B cell (primary cell): ENCODE measurements around the gene AFF3. TPM values are rescaled to one million over a fixed set of nuclear protein-coding genes. Genes with fewer than 3 reads are reported as not detected.

Source experiments
- ATAC-seq: fragments of 200-7000 bp; cut with Tn5 transposase; one replicate; pipeline ENCODE4 v1.10.0; 2021; ENCODE audit warnings: low read depth, mild to moderate bottlenecking, moderate number of reproducible peaks, moderate library complexity
- CTCF ChIA-PET: fragments of 350-600 bp; sonication (Branson Sonifier 250); formaldehyde crosslinking; loops from one replicate; lab custom pipeline; 2021; ENCODE audit warnings: antibody characterized with exemption, inconsistent platforms; lab: Charles Lee
- POLR2A ChIA-PET: fragments of 350-600 bp; sonication (Branson Sonifier 250); formaldehyde crosslinking; loops from one replicate; lab custom pipeline; 2021; ENCODE audit warnings: antibody characterized with exemption; lab: Charles Lee
- DNase-seq: peaks from one replicate; pipeline ENCODE4 v3.0.0; 2013
- H2AFZ ChIP-seq: 2 replicates; pipeline ENCODE4 v1.6.1; 2012; ENCODE audit warnings: mild to moderate bottlenecking, low read depth, low read length; ENCODE audit not compliant: insufficient read depth, poor library complexity, severe bottlenecking
- H3K27ac ChIP-seq, 2 donors: 1 replicate in 1 of 2; 2 replicates in 1 of 2; pipeline ENCODE4 v1.5.1; 2012 to 2013; ENCODE audit warnings: low read length in 2 of 2, mild to moderate bottlenecking in 2 of 2, moderate library complexity in 1 of 2
- H3K27me3 ChIP-seq, 4 experiments: fragments of 200-600 bp in 1 of 4; sonication (generic) in 1 of 4; replicated peaks in 1 of 4; 1 replicate in 2 of 4; 2 replicates in 2 of 4; pipeline versions ENCODE4 v1.6.1 to v1.7.0; 2013 to 2016; ENCODE audit warnings: low read length in 3 of 4, mild to moderate bottlenecking in 2 of 4, mixed read lengths in 1 of 4, moderate library complexity in 1 of 4; ENCODE audit not compliant: insufficient read depth in 4 of 4, control insufficient read depth in 3 of 4; ENCODE audit errors: control extremely low read depth in 1 of 4
- H3K36me3 ChIP-seq, 2 experiments: replicated peaks in 1 of 2; 1 replicate in 1 of 2; 2 replicates in 1 of 2; pipeline versions ENCODE4 v1.6.1 to v1.7.1; 2013; ENCODE audit warnings: low read length in 1 of 2; ENCODE audit not compliant: insufficient read depth in 2 of 2, control insufficient read depth in 1 of 2; ENCODE audit errors: control extremely low read depth in 1 of 2, extremely low read depth in 1 of 2
- H3K4me1 ChIP-seq, 2 donors: fragments of 200-600 bp in 1 of 2; sonication (generic) in 1 of 2; 1 replicate in 1 of 2; 2 replicates in 1 of 2; pipeline versions ENCODE4 v1.5.1 to v1.6.1; 2013 to 2017; ENCODE audit warnings: low read length in 2 of 2; ENCODE audit not compliant: control insufficient read depth in 2 of 2, insufficient read depth in 2 of 2
- H3K4me2 ChIP-seq: replicated peaks from 2 replicates; pipeline ENCODE3; 2012; ENCODE audit warnings: mild to moderate bottlenecking, low read depth, low read length; ENCODE audit not compliant: poor library complexity, severe bottlenecking
- H3K4me3 ChIP-seq, 5 experiments: fragments of 200-600 bp in 1 of 5; sonication (generic) in 1 of 5; 1 replicate in 3 of 5; 2 replicates in 2 of 5; pipeline versions ENCODE4 v1.5.1 to v1.7.0; 2011 to 2016; ENCODE audit warnings: low read length in 4 of 5, mild to moderate bottlenecking in 4 of 5, low read depth in 2 of 5, control low read depth in 1 of 5, moderate library complexity in 1 of 5; ENCODE audit not compliant: insufficient read depth in 1 of 5; ENCODE audit errors: control extremely low read depth in 1 of 5, extremely low read depth in 1 of 5
- H3K79me2 ChIP-seq: fragments of 200-600 bp; sonication (generic); one replicate; pipeline ENCODE4 v1.6.0; 2016; ENCODE audit warnings: low read length; ENCODE audit not compliant: control insufficient read depth, insufficient read depth
- H3K9ac ChIP-seq: fragments of 200-600 bp; sonication (generic); 2 replicates; pipeline ENCODE4 v1.6.1; 2017; ENCODE audit warnings: mild to moderate bottlenecking, low read length, moderate library complexity
- H3K9me3 ChIP-seq, 3 donors: one replicate each; pipeline versions ENCODE4 v1.6.1 to v1.7.1; 2013; ENCODE audit warnings: low read length in 2 of 3; ENCODE audit not compliant: control insufficient read depth in 2 of 3, insufficient read depth in 1 of 3; ENCODE audit errors: control extremely low read depth in 1 of 3
- H4K20me1 ChIP-seq: 2 replicates; pipeline ENCODE4 v1.6.0; 2012; ENCODE audit warnings: mild to moderate bottlenecking, low read length; ENCODE audit not compliant: insufficient read depth, control insufficient read depth, poor library complexity, severe bottlenecking
- H3K27ac Mint-ChIP-seq: one replicate; pipeline ENCODE4 v1.8.0; 2021; ENCODE audit warnings: mixed read lengths
- H3K27me3 Mint-ChIP-seq: one replicate; pipeline ENCODE4 v1.8.0; 2021; ENCODE audit warnings: mixed read lengths
- H3K4me1 Mint-ChIP-seq: one replicate; pipeline ENCODE4 v1.8.0; 2021; ENCODE audit warnings: mixed read lengths
- H3K4me3 Mint-ChIP-seq: one replicate; pipeline ENCODE4 v1.8.0; 2021; ENCODE audit warnings: mixed read lengths
- H3K9me3 Mint-ChIP-seq: one replicate; pipeline ENCODE4 v1.8.0; 2022; ENCODE audit warnings: mixed read lengths; ENCODE audit not compliant: insufficient read depth
- CTCF ChIP-seq: fragments of 200-600 bp; IDR thresholded peaks from one replicate; pipeline ENCODE4 v1.8.0; 2022; ENCODE audit warnings: antibody characterized with exemption, mild to moderate bottlenecking
- EZH2 ChIP-seq: IDR thresholded peaks from 2 replicates; pipeline ENCODE4 v1.6.1; 2012; ENCODE audit warnings: borderline replicate concordance, low read depth, mild to moderate bottlenecking, moderate library complexity, low read length; ENCODE audit not compliant: insufficient read depth, poor library complexity, severe bottlenecking
- WGBS: methylation state at CpG from one replicate; pipeline ENCODE4 v1.1.5; 2013; ENCODE audit warnings: missing lambda C conversion rate; ENCODE audit not compliant: insufficient coverage; 5-methylcytosine and 5-hydroxymethylcytosine counted together
- intact Hi-C: fragments of 100-400 bp; cut with micrococcal nuclease; formaldehyde crosslinking; loops from one replicate; pipeline ENCODE4 v1.10.0; 2022
- polyA plus RNA-seq: library from polyadenylated mRNA; depleted of rRNA; stranded (reverse); fragments of >200 nt; gene quantifications from 2 replicates; pipeline ENCODE4 v1.2.3, GENCODE V29; 2012
- total RNA-seq, 2 donors: library from RNA; stranded (reverse); fragments of 120-200 nt in 1 of 2; gene quantifications; 1 replicate in 1 of 2; 2 replicates in 1 of 2; pipeline versions ENCODE4 v1.2.3 to v1.2.4, GENCODE V29; 2013 to 2022

AFF3 gene
- total and polyA plus RNA-seq, 2 donors (not counting 1 experiment from before 2014, with no cell fraction given) = 117 to 830 TPM

- Histone ChIP-seq H3K4me2 (no peak overlapping the region), H3K79me2 (peaks cover 74% of the 10 kb centered on the region), H3K4me1 (peaks cover 15 to 16% of the 10 kb centered on the region in 2 donors), H3K4me3 (no peak overlapping the region), H3K27ac (no peak overlapping the region), H2AFZ (no peak overlapping the region), H3K9ac (no peak overlapping the region), H3K9me3 (no peaks in the 10 kb centered on the region), H4K20me1 (peaks cover 84% of the 10 kb centered on the region), H3K27me3 (no peaks in the 10 kb centered on the region), H3K36me3 (peaks cover 0 to 46% of the 10 kb centered on the region in 2 experiments)
- Mint-ChIP-seq H3K9me3 (no peaks in the 10 kb centered on the region), H3K27ac (no peak overlapping the region), H3K4me3 (no peak overlapping the region), H3K27me3 (no peaks in the 10 kb centered on the region), H3K4me1 (peaks cover 33% of the 10 kb centered on the region)
- POLR2A ChIA-PET = no interaction called here
- intact Hi-C loops = no loop called here
- WGBS = 63% methylated on average over 1 of the region's 6 CpGs
- peak; percentile 33 for DNase-seq
- CTCF ChIA-PET = no interaction called here
- peak; percentile 49 for ATAC-seq
- no peak for TF ChIP-seq EZH2
- no peak for TF ChIP-seq CTCF
Observed at GRCh38 chr2:99956232-99957030, 186.0 kb downstream of the AFF3 start.

GRCh38 chr2:99953750-99954149, 188.6 kb downstream of the AFF3 start:
- DNase-seq = no peak
- ChIA-PET POLR2A (no interaction called here), CTCF (no interaction called here)
- intact Hi-C loops = no loop called here
- Mint-ChIP-seq H3K27me3 (no peaks in the 10 kb centered on the region), H3K4me3 (no peak overlapping the region), H3K9me3 (no peaks in the 10 kb centered on the region), H3K27ac (peak overlapping the region; percentile 15), H3K4me1 (peaks cover 29% of the 10 kb centered on the region)
- Histone ChIP-seq H3K4me2 (no peak overlapping the region), H3K27ac (no peak overlapping the region), H4K20me1 (peaks cover 76% of the 10 kb centered on the region), H3K27me3 (no peaks in the 10 kb centered on the region), H3K36me3 (peaks cover 6 to 49% of the 10 kb centered on the region in 2 experiments), H3K4me3 (no peak overlapping the region), H3K9ac (no peak overlapping the region), H2AFZ (no peak overlapping the region), H3K79me2 (peaks cover 62% of the 10 kb centered on the region), H3K4me1 (peaks cover 15 to 16% of the 10 kb centered on the region in 2 donors), H3K9me3 (no peaks in the 10 kb centered on the region)
- TF ChIP-seq EZH2 (no peak), CTCF (no peak)
- ATAC-seq = no peak
- 100% methylated on average over 2 of the region's 2 CpGs for WGBS
